NCI-H748 treated with DMSO at 0.1 percent for 48 hours (cell line): ENCODE measurements around the gene RSF1.
"Not testable (repeated sequence)": the region's sequence is repeated elsewhere in the genome, so short reads cannot be mapped to it uniquely, and the experiment has no call there.

Source experiments
- DNase-seq: peaks from one replicate; lab custom pipeline; 2025; lab: John Stamatoyannopoulos, UW

Gene RSF1, protein sequence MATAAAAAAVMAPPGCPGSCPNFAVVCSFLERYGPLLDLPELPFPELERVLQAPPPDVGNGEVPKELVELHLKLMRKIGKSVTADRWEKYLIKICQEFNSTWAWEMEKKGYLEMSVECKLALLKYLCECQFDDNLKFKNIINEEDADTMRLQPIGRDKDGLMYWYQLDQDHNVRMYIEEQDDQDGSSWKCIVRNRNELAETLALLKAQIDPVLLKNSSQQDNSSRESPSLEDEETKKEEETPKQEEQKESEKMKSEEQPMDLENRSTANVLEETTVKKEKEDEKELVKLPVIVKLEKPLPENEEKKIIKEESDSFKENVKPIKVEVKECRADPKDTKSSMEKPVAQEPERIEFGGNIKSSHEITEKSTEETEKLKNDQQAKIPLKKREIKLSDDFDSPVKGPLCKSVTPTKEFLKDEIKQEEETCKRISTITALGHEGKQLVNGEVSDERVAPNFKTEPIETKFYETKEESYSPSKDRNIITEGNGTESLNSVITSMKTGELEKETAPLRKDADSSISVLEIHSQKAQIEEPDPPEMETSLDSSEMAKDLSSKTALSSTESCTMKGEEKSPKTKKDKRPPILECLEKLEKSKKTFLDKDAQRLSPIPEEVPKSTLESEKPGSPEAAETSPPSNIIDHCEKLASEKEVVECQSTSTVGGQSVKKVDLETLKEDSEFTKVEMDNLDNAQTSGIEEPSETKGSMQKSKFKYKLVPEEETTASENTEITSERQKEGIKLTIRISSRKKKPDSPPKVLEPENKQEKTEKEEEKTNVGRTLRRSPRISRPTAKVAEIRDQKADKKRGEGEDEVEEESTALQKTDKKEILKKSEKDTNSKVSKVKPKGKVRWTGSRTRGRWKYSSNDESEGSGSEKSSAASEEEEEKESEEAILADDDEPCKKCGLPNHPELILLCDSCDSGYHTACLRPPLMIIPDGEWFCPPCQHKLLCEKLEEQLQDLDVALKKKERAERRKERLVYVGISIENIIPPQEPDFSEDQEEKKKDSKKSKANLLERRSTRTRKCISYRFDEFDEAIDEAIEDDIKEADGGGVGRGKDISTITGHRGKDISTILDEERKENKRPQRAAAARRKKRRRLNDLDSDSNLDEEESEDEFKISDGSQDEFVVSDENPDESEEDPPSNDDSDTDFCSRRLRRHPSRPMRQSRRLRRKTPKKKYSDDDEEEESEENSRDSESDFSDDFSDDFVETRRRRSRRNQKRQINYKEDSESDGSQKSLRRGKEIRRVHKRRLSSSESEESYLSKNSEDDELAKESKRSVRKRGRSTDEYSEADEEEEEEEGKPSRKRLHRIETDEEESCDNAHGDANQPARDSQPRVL (N-terminal part only)

DNA sequence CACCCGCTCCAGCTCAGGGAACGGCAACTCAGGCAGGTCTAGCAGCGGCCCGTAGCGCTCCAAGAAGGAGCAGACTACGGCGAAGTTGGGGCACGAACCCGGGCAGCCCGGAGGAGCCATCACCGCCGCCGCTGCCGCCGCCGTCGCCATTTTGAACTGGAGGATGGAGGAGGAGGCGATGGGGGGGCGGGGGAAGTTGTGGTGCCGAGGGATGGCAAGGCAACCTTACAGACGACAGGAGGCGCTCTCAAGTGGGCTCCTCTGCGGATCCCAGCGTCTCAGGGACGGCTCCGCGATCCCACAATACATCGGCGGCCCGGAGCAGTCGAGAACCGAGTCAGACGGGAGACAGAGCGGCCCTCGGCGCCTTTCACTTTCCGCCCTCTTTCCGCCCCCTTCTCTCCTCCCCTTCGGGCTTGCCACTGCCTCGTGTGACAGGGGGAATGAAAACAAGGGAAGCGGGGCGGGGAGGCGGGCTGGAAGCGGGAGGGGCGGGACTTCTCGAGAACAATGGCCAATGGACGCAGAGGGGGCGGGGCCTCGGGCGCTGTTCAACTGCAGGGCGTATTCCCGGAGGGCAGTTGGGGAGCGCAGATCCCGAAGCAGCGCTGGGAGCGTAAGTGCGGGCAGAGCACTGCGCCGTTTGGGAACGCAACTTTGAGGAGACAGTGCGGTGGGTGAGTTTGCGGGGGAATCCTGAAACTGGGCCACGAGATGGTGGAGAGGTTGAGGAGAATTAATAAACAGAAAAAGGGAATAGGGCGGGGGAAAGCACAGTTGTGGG, at the start of gene RSF1, which contains the start of gene AAMDC:
RSF1 (minus strand) TSS at position 158 of the 784 bp plus-strand sequence; CDS start at position 150, 8 bp downstream.
AAMDC (plus strand) TSS at position 580 of the 784 bp plus-strand sequence. CDS start 21,353 bp downstream, outside the sequence.
- peak; percentile 88 for DNase-seq

DNA sequence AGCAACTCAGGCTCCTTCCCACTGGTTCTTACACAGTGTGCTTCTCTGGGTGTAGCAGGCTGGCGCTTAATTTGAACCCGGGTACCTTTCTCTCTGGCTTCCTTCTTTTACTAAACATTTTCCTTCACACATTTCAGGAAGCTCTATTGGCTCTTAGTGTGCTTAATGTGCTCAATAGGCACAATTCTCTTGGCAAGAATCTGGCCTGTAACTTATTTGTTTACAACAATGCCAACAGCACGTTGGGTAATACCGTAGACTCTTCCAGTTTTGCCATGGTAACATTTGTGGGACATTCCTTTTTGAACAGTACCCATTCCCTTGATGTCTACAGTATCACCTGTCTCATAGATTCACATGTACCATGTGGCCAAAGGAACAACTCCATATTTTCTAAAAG, 48.2 kb upstream of the RSF1 start:
- DNase-seq = no peak

DNA sequence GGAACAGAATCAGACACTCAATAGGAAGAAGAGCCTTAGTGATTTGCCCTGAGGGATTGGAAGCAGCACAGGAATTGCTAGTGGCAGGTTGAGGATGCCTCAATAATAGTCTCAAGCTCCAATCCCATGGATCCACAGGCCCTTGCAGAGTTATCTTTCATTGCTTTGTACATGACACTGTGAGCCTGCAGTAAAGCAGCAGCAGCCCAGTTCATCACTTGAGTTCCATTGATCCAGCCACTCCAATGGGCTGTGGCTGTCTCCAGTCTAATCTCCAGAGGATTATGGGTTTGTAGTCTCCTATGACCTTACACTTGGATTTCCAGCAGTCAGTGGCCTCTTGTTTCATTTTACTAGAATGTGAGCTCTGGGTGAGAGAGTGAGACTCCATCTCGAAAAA, 45.8 kb upstream of the RSF1 start:
- no peak for DNase-seq

DNA sequence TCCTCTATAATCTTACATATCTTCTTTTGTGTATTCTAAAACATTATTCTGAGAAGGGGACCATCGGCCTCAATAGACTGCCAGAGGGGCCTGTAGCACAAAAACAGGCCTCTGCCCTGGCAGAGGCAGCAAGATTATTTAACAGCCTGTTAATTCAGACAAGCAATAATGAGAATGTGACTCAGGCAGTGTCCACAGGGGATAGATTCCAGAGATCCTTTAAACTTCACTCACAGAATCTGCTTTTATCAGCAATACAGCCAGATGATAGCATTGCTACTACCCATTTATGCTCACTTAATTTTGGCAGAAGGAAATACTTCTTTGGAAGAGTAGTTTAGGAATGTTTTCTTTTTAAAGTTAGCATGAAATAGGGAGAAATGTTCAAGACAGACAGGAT, 45.3 kb upstream of the RSF1 start:
- DNase-seq = no peak

DNA sequence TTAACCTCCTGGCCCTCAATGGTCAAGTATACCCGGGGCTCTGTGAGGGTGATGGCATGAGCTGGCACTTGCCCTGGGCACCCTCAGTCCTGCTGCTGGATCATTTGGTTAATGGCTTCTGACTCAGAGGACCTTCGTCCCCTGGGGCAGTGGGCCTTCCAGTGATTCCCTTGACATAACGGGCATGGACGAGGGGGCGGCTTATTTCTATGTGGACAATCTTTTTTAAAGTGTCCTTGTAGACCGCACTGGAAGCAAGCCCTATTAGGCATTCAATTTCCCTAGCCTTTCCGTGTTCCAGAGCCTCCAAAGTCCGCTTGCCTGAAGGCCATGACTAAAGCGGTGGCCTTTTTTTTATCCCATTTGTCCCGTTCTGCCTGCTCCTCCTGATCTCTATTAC, 40.9 kb upstream of the RSF1 start:
- DNase-seq = not testable (repeated sequence)

DNA sequence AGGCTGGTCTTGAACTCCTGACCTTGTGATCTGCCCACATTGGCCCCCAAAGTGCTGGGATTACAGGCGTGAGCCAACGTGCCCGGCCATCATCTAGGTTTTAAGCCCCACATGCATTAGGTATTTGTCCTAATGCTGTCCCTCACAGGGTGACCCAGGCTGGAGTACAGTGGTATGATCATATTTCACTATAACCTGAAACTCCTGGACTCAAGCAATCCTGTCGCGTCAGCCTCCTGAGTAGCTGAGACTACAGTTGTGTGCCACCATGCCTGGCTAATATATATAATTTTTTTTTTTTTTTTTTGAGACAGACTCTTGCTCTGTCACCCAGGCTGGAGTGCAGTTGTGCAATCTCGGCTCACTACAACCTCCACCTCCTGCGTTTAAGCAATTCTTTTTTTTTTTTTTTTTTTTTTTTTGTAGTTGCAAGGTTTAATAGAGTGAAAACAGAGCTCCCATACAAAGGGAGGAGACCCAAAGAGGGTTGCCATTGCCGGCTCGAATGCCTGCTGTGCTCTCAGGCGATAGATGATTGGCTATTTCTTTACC, 37.5 kb upstream of the RSF1 start:
- not testable (repeated sequence) for DNase-seq

DNA sequence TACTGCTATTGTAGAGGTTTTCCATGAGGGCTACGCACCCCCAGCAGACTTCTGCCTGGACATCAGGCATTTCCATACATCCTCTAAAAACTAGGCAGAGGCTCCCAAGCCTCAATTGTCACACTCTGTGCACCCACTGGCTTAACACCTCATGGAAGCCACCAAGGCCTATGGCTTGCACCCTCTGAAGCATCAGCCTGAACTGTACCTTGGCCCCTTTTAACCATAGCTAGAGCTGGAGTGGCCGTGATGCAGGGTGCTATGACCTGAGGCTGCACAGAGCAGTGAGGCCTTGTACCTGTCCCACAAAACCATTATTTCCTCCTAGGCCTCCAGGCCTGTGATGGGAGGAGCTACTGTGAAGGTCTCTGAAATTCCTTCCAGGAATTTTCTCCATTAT, 34.3 kb upstream of the RSF1 start:
- no peak for DNase-seq

DNA sequence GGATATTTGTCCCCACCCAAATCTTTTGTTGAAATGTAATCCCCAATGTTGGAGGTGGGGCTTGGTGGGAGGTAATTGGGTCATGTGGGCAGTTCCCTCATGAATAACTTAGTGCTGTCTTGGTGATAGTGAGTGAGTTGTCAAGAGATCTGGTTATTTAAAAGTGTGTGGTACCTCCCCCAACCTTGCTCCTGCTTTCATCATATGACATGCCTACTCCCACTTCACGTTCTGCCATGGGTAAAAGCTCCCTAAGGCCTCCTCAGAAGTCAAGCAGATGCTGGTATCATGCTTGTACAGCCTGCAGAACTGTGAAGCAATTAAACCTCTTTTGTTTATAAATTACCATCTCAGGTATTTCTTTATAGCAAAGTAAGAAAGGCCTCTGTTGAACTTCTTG, 31.0 kb upstream of the RSF1 start:
- DNase-seq = no peak

DNA sequence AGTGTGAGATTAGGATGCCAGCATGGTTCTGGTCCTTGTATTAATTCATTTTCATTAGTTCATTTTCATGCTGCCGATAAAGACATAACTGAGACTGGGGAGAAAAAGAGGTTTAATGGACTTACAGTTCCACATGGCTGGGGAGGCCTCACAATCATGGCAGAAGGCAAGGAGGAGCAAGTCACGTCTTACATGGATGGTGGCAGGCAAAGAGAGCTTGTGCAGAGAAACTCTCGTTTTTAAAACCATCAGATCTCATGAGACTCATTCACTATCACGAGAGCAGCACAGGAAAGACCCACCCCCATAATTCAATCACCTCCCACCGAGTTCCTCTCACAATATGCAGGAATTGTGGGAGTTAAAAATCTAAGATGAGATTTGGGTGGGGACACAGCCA, 23.2 kb upstream of the RSF1 start:
- DNase-seq = not testable (repeated sequence)

DNA sequence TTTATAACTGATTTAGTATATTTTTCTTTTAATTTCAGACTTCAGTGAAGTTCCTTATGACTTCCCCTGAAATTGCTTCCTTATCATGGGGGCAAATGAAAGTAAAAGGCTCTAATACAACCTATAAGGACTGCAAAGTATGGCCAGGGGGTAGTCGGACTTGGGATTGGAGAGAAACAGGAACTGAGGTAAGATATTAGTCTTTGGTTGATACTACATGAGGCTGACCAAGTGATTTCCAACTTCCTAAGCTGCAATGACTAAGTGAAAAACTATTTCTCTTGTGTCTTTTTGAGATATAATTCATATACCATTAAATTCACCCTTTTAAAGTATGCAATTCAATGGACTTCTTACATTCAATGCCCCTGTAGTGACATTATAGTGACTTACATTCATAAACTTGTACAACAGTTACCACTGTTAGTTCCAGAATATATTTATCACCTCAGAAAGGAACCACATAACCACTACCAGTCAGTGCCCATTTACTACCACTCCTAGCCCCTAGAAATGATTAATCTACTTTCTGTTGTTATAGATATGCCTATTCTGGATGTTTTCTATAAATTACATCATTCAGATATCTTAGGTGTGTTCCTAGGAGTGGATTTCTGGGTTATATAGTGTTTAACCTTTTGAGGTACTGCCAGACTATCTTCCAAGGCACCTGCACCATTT, 22.1 kb upstream of the RSF1 start:
- DNase-seq = no peak

DNA sequence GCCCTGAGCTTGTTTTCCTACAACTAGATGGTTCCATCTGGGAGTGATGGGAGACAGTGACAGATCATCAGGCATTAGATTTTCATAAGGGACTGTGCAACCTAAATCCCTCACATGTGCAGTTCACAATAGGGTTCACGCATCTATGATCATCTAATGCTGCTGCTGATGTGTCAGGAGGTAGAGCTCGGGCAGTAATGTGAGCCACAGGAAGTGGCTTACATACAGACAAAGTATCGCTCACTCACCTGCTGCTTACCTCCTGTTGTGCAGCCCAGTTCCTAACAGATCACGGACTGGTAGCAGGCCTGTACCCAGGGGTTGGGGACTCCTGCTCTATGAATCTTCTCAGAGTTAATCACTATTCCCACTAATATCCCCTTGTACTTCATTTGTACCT, 12.8 kb upstream of the RSF1 start:
- DNase-seq = no peak

DNA sequence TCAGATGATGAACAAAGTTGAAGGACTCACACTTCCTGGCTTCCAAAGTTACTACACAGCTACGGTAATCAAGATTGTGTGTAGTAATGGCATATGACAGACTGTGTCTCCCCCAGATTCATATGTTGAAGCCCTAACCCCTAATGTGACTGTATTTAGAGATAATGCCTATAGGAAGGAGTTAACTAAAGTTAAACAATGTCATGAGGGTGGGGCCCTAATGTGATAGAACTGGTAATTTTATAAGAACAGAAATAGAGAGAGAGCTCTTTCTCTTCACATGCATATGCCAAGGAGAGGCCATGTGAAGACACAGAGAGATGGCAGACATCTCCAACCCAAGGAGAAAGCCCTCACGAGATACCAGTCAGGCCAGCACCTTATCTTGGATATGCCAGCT, 8.4 kb upstream of the RSF1 start:
- DNase-seq = no peak

DNA sequence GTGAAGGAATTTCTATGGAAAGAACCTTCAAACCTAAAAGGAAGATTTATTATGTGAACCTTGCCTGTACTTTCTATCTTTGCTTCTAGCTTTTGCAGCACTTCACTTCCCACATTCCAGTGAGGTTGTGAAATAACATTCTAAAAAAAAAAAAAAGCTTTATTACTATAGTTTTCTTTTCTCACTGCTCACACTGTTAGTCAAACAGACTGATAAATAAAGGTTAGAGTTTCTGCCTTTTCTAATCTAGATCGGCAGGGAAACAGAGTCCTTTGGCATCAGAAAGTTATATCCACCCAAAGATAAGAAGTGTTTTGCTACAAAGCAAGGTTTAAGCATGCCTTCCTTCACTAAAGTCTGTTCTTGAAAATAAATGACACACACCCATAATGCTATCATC, 3.3 kb upstream of the RSF1 start:
- DNase-seq = no peak

DNA sequence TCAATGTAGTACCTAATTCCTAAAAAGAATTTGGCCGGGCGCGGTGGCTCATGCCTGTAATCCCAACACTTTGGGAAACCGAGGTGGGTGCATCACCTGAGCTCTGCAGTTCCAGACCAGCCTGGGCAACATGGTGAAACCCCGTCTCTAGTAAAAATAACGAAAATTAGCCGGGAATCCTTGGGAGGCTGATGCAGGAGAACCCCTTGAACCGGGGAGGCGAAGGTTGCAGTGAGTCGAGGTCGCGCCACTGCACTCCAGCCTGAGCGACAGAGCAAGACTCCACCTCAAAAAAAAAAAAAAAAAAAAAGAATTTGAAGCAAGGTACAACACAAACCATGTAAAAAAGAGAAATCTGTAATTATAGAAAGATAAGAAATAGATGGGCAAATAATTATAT, 1.6 kb upstream of the RSF1 start:
- DNase-seq = not testable (repeated sequence)

DNA sequence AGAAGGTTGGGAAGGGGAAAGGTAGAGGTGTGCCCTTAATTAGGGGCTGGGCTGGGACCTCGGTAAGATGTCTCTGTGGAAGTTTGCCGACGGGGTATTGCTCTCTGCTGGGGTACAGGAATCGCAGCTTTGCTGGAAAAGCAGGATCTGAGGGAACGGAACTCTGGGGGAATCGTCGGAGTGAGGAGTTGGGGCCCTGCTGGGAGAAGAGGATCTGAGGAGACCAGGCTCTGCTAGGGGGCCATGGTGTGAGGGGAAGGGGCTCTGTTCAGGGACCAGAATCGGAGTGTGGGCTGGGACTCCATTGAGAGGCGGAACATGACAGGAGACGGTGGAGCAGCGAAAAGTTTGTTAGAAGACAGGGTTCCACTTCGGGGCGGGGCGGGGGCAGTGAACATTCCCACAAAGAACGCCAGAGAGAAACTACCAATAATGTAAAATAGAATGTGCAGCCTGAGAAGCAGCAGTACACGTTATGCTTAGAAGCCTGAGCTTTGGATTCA, 878 bp upstream of the RSF1 start:
- DNase-seq = no peak

DNA sequence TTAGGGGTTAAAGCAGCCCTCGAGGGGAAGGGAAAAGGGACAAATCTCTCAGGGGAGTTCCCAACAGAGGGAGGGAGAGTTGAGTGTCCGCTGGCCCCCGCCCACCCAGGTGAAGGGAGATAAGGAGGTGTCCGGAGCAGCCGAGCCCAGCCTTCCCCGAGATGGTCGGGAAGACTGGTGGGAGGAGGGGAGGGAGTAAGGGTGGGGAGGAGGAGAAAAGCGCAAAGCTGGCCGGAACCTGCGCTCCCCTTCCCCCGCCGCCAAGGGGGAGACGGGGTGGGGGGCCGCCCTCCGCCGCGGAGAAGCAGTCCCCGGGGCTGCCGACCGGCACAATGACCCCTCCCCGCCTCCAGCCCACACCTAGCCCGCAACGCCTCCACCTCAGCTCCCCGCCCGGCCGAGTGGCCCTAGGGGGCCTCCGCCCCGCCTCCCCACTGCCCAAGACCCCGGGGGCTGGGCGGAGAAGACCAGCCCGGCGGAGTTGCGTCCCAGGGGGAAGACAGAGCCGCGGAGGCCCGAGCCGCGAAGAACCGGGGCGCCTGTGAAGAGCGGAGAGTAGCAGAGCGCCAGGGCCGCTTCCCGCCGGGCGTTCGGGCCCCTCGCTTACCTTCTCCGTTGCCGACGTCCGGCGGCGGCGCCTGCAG, 479 bp downstream of the RSF1 start:
- DNase-seq = peak; percentile 27

DNA sequence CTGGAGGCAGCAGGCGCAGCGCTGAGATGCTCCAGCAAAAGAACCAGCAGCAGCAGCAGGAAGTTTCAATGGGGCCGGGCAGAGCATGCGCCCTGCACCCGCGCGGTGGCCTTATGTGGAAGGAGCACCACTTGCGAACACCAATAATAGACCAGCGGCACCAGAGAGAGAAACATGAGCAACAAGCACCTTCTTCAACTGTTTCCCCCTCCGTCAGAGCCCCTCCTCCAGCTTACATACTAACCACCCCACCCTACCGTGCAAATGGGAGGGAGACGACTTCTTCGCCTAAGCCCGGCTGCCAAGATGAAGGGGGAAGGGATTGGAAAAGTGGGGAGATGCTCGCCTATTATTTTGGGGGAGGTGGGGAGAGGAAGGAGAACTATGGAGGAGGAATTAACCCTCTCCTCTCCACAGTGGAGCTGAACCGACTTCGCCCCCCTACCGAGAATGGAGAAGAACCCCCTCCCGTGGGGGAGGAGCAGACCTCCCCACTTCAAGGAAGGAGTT, 1.1 kb downstream of the RSF1 start:
- peak; percentile 72 for DNase-seq

DNA sequence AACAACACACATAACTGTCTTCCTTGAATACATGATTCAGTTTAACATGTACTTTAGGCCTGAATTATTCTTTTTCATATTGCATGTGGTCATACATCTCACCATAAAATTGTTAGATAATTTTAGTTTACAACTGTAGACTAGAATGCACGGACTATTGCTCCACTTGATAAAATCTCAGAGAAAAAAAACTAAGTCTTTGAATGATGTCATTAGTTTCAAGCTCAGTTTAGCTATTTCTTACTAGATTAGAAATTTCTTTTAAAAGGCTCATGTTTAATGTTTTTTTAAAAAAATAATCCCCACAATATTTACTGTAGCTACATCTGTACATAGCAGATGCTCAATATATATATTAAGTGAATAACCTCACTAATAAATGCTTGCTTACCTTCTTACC, 5.1 kb downstream of the RSF1 start:
- DNase-seq = no peak

DNA sequence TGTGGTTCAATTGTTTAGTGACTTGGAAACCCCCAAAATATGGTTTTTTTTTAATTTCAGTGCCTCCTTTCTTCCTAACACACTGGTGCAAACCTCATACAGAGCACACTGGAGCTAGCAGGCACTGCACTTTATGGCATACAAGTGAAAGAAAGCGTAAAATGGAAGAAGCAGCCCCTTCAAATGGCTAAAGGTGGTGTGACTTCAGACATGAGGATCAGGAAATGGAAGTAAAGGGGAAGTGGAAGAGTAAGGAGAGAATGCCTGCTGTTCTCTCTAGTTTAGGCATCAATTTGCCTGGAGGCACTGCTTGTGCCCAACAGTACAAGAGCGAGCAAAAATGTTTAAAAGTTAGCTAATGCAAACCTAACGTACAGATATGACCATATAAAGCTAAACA, 5.7 kb downstream of the RSF1 start:
- DNase-seq = no peak
